H9 (cell line): ENCODE data around the gene GAP43. TPM values are rescaled to one million over a fixed set of nuclear protein-coding genes. Genes with fewer than 3 reads are reported as not detected.

Experiments
- DNase-seq: peaks from one replicate; pipeline ENCODE4 v3.0.0-alpha.2; 2017
- H2AFZ ChIP-seq: one replicate; pipeline ENCODE4 v1.6.1; 2013; ENCODE audit warnings: mild to moderate bottlenecking, low read length, control low read depth, moderate library complexity
- H2AK5ac ChIP-seq: 2 replicates; pipeline ENCODE4 v1.6.1; 2013; ENCODE audit warnings: low read length, control low read depth, mixed read lengths; ENCODE audit not compliant: insufficient read length
- H2BK120ac ChIP-seq: one replicate; pipeline ENCODE4 v1.6.1; 2013; ENCODE audit warnings: low read depth, mild to moderate bottlenecking, low read length, control low read depth, inconsistent platforms; ENCODE audit not compliant: poor library complexity, severe bottlenecking
- H2BK12ac ChIP-seq: 2 replicates; pipeline ENCODE4 v1.6.1; 2013; ENCODE audit warnings: low read length, control low read depth, mixed read lengths, low read depth; ENCODE audit not compliant: insufficient read length
- H2BK15ac ChIP-seq: 2 replicates; pipeline ENCODE4 v1.6.1; 2013; ENCODE audit warnings: low read depth, low read length, control low read depth
- H2BK20ac ChIP-seq: one replicate; pipeline ENCODE4 v1.6.1; 2013; ENCODE audit warnings: low read depth, mild to moderate bottlenecking, low read length, control low read depth, inconsistent platforms; ENCODE audit not compliant: poor library complexity, severe bottlenecking
- H2BK5ac ChIP-seq: 2 replicates; pipeline ENCODE4 v1.6.1; 2013; ENCODE audit warnings: low read length, control low read depth, mixed read lengths; ENCODE audit not compliant: insufficient read length
- H3K14ac ChIP-seq: 2 replicates; pipeline ENCODE4 v1.6.1; 2013; ENCODE audit warnings: low read length, control low read depth; ENCODE audit not compliant: insufficient read depth
- H3K18ac ChIP-seq: 2 replicates; pipeline ENCODE4 v1.6.1; 2013; ENCODE audit warnings: low read depth, mild to moderate bottlenecking, mixed read lengths, low read length, control low read depth; ENCODE audit not compliant: insufficient read length
- H3K23ac ChIP-seq: 2 replicates; pipeline ENCODE4 v1.6.1; 2013; ENCODE audit warnings: low read length, control low read depth, mixed read lengths, low read depth; ENCODE audit not compliant: insufficient read length
- H3K23me2 ChIP-seq: 2 replicates; pipeline ENCODE4 v1.6.1; 2013; ENCODE audit warnings: low read depth, mild to moderate bottlenecking, mixed read lengths, low read length, control low read depth; ENCODE audit not compliant: insufficient read length, poor library complexity, severe bottlenecking
- H3K27ac ChIP-seq: 2 replicates; pipeline ENCODE4 v1.5.1; 2013; ENCODE audit warnings: low read length, control low read depth, mixed read lengths, low read depth; ENCODE audit not compliant: insufficient read length
- H3K27me3 ChIP-seq: 2 replicates; pipeline ENCODE4 v1.6.1; 2013; ENCODE audit warnings: low read length, control low read depth, inconsistent platforms; ENCODE audit not compliant: insufficient read depth
- H3K4ac ChIP-seq: 2 replicates; pipeline ENCODE4 v1.6.1; 2013; ENCODE audit warnings: low read depth, mild to moderate bottlenecking, control low read depth, inconsistent platforms, low read length, moderate library complexity
- H3K4me1 ChIP-seq: 2 replicates; pipeline ENCODE4 v1.6.1; 2013; ENCODE audit warnings: low read length, control low read depth, inconsistent platforms; ENCODE audit not compliant: insufficient read depth
- H3K4me2 ChIP-seq: 2 replicates; pipeline ENCODE4 v1.6.1; 2013; ENCODE audit warnings: low read length, control low read depth, mixed read lengths; ENCODE audit not compliant: insufficient read length, insufficient read depth
- H3K56ac ChIP-seq: 2 replicates; pipeline ENCODE4 v1.6.1; 2013; ENCODE audit warnings: low read depth, mild to moderate bottlenecking, mixed read lengths, low read length, control low read depth; ENCODE audit not compliant: insufficient read length
- H3K79me1 ChIP-seq: 2 replicates; pipeline ENCODE4 v1.6.1; 2013; ENCODE audit warnings: low read depth, mild to moderate bottlenecking, moderate library complexity, low read length, control low read depth, inconsistent platforms; ENCODE audit not compliant: insufficient read depth, poor library complexity, severe bottlenecking
- H3K79me2 ChIP-seq: 2 replicates; pipeline ENCODE4 v1.6.1; 2013; ENCODE audit warnings: low read length, control low read depth, inconsistent platforms; ENCODE audit not compliant: insufficient read depth
- H3K9ac ChIP-seq: 2 replicates; pipeline ENCODE4 v1.6.1; 2013; ENCODE audit warnings: low read length, control low read depth, mixed read lengths; ENCODE audit not compliant: insufficient read length; ENCODE audit errors: extremely low read depth
- H3K9me3 ChIP-seq: one replicate; pipeline ENCODE4 v1.6.1; 2013; ENCODE audit warnings: low read depth, low read length, inconsistent platforms; ENCODE audit not compliant: control insufficient read depth
- H3T11ph ChIP-seq: one replicate; pipeline ENCODE4 v1.6.1; 2013; ENCODE audit warnings: mild to moderate bottlenecking, low read length, control low read depth, inconsistent platforms
- H4K20me1 ChIP-seq: one replicate; pipeline ENCODE4 v1.6.1; 2013; ENCODE audit not compliant: control insufficient read depth, insufficient read length, insufficient read depth
- H4K5ac ChIP-seq: 2 replicates; pipeline ENCODE4 v1.6.1; 2013; ENCODE audit warnings: low read depth, mild to moderate bottlenecking, mixed read lengths, low read length, control low read depth; ENCODE audit not compliant: insufficient read length
- H4K8ac ChIP-seq: replicated peaks from 2 replicates; pipeline ENCODE4 v1.6.1; 2013; ENCODE audit warnings: low read length, control low read depth, mixed read lengths, low read depth; ENCODE audit not compliant: insufficient read length
- H4K91ac ChIP-seq: 2 replicates; pipeline ENCODE4 v1.6.1; 2013; ENCODE audit warnings: low read depth, mild to moderate bottlenecking, moderate library complexity, mixed read lengths, low read length, control low read depth; ENCODE audit not compliant: insufficient read length
- H3K27ac Mint-ChIP-seq, 3 experiments: 2 replicates in 2 of 3; 3 replicates in 1 of 3; pipeline ENCODE4 v1.8.0; 2020 to 2021; ENCODE audit warnings: mixed read lengths in 3 of 3, mild to moderate bottlenecking in 1 of 3, moderate library complexity in 1 of 3
- H3K27me3 Mint-ChIP-seq: 2 replicates; pipeline ENCODE4 v1.8.0; 2021; ENCODE audit warnings: low read depth, mild to moderate bottlenecking, moderate library complexity, mixed read lengths
- H3K36me3 Mint-ChIP-seq, 3 experiments: 2 replicates in 2 of 3; 3 replicates in 1 of 3; pipeline ENCODE4 v1.8.0; 2020 to 2021; ENCODE audit warnings: low read depth in 3 of 3, mixed read lengths in 3 of 3; ENCODE audit not compliant: insufficient read depth in 1 of 3
- H3K4me1 Mint-ChIP-seq, 2 experiments: 2 replicates each; pipeline ENCODE4 v1.8.0; 2020; ENCODE audit warnings: mixed read lengths in 2 of 2
- H3K4me3 Mint-ChIP-seq, 2 experiments: 2 replicates in 1 of 2; 3 replicates in 1 of 2; pipeline ENCODE4 v1.8.0; 2020 to 2021; ENCODE audit warnings: mild to moderate bottlenecking in 2 of 2, mixed read lengths in 2 of 2, moderate library complexity in 1 of 2
- H3K9me3 Mint-ChIP-seq, 2 experiments: 2 replicates in 1 of 2; 3 replicates in 1 of 2; pipeline ENCODE4 v1.8.0; 2020; ENCODE audit warnings: mild to moderate bottlenecking in 2 of 2, mixed read lengths in 2 of 2, moderate library complexity in 1 of 2
- CTCF ChIP-seq: fragments of 200-600 bp; sonication (generic); conservative IDR thresholded peaks from 3 replicates; pipeline ENCODE4 v1.8.0; 2021; ENCODE audit warnings: antibody characterized with exemption, mild to moderate bottlenecking
- total RNA-seq: library from RNA; stranded (reverse); gene quantifications from 2 replicates; pipeline ENCODE4 v1.2.1, GENCODE V29; 2021

The GAP43 gene
- total RNA-seq, 1 experiment from 2014 or later, result 12.8 TPM

- H4K5ac ChIP-seq, result no peak overlapping the region
- no peak for TF ChIP-seq CTCF
- H3K56ac ChIP-seq, result no peak overlapping the region
- H3K4me2 ChIP-seq, result no peak overlapping the region
- H3K23ac ChIP-seq, result no peak overlapping the region
- H2AK5ac ChIP-seq, result no peak overlapping the region
- no peaks in the 10 kb centered on the region for H3K23me2 ChIP-seq
- no peak overlapping the region for H2BK15ac ChIP-seq
- H3K36me3 Mint-ChIP-seq, result peaks cover 8 to 25% (median 10%) of the 10 kb centered on the region in 3 experiments; a peak in 6 of 7 replicates
- no peak overlapping the region for H3K9ac ChIP-seq
- no peak overlapping the region for H3K14ac ChIP-seq
- H3K4me3 Mint-ChIP-seq, result no peak overlapping the region
- H3K27ac Mint-ChIP-seq, result no peak overlapping the region
- H3K27ac ChIP-seq, result no peak overlapping the region
- no peaks in the 10 kb centered on the region for H3K27me3 ChIP-seq
- no peak overlapping the region for H2BK12ac ChIP-seq
- H2BK5ac ChIP-seq, result no peak overlapping the region
- H4K8ac ChIP-seq, result no peak overlapping the region
- H4K20me1 ChIP-seq, result no peaks in the 10 kb centered on the region
- no peak overlapping the region for H4K91ac ChIP-seq
- peaks cover 22 to 23% of the 10 kb centered on the region in 2 experiments for H3K9me3 Mint-ChIP-seq
- H2BK120ac ChIP-seq, result no peak overlapping the region
- no peak overlapping the region for H2AFZ ChIP-seq
- H3K4me1 ChIP-seq, result no peaks in the 10 kb centered on the region
- H3T11ph ChIP-seq, result no peak overlapping the region
- H2BK20ac ChIP-seq, result no peak overlapping the region
- H3K27me3 Mint-ChIP-seq, result peaks cover 1% of the 10 kb centered on the region; the same call in 1 of the 2 replicates
- DNase-seq, result no peak
- H3K4ac ChIP-seq, result no peak overlapping the region
- no peak overlapping the region for H3K18ac ChIP-seq
- H3K9me3 ChIP-seq, result no peaks in the 10 kb centered on the region
- H3K4me1 Mint-ChIP-seq, result peaks cover 0 to 4% of the 10 kb centered on the region in 2 experiments; a peak in 2 of 4 replicates
- H3K79me1 ChIP-seq, result no peaks in the 10 kb centered on the region
- H3K79me2 ChIP-seq, result no peaks in the 10 kb centered on the region
Measured at GRCh38 chr3:115598216-115598615, 25.1 kb upstream of the GAP43 start.
